ENCODE data around the gene DHX30.

DHX30 gene

DNA sequence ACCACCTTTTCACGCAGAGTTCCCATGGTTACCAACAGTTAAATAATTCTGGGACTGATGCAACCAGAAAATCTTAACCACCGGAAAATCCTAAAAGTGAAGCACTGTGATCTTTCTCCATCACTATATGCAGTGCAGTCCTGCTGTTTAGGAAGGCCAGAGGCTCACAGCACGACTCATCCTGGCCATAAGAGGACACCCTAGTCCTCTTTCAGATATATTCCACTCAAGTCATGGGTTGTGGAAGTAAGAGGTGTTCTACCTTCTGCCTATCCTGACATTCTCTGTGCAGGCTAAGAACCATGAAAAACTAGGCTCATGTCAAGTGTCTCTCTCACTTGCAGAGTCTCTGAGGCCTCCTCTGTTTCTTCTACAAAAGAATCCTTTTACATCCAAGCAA lies 67.2 kb downstream of the DHX30 start:
- TF ChIP-seq, protein P1, sequence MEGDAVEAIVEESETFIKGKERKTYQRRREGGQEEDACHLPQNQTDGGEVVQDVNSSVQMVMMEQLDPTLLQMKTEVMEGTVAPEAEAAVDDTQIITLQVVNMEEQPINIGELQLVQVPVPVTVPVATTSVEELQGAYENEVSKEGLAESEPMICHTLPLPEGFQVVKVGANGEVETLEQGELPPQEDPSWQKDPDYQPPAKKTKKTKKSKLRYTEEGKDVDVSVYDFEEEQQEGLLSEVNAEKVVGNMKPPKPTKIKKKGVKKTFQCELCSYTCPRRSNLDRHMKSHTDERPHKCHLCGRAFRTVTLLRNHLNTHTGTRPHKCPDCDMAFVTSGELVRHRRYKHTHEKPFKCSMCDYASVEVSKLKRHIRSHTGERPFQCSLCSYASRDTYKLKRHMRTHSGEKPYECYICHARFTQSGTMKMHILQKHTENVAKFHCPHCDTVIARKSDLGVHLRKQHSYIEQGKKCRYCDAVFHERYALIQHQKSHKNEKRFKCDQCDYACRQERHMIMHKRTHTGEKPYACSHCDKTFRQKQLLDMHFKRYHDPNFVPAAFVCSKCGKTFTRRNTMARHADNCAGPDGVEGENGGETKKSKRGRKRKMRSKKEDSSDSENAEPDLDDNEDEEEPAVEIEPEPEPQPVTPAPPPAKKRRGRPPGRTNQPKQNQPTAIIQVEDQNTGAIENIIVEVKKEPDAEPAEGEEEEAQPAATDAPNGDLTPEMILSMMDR (conservative IDR thresholded peaks at IDR 0.05), result no peak
- H3K27ac ChIP-seq, result no peak overlapping the region

DNA sequence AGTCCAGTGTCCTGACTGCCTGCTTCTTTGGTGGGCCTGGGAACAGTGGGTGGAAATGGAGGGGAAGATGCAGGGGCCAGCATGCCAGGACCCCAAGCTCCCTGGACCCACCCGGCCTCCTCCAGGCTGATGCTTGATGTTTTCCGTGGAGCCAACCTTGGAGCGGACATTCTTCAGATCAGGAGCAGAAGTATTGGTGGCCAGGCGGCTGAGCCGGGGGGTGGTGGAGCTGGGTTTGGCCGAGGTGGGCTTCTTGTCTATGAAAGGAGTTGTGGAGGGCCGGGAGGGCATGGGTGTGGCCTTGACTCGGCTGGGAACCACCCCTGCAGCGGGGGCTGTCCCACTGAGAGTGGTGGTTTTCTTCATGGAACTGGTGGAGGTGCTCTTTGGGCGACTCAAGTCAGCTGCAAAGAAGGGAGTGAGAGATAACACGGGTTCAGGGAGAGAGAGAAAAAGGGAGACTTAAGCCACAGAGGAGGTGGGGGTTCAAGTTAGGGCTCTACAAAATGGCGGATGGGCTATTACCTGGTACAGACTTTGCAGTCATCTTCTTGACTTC lies 67.8 kb downstream of the DHX30 start:
- TF ChIP-seq, protein P1 (conservative IDR thresholded peaks at IDR 0.05), result no peak
- H3K27ac ChIP-seq, result no peak overlapping the region

DNA sequence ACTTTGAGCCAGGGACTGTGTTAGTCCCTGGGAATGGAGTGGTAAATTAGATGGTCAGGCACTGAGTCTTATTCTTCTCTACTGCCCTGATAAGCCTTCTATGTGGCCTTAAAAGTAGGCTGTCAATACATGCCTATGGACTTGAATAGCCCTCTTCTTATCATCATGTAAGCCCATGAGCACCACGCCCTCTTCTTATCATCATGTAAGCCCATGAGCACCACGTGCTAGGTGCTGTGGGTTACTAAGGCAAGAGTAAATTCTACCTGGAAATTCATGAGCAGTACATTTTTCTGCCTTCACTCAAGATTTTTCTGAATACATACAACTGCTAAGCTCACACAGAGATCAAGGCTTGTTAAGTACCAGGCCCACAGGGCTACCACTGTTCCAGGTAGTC lies 68.5 kb downstream of the DHX30 start:
- TF ChIP-seq, protein P1 (conservative IDR thresholded peaks at IDR 0.05), result no peak
- no peak overlapping the region for H3K27ac ChIP-seq

DNA sequence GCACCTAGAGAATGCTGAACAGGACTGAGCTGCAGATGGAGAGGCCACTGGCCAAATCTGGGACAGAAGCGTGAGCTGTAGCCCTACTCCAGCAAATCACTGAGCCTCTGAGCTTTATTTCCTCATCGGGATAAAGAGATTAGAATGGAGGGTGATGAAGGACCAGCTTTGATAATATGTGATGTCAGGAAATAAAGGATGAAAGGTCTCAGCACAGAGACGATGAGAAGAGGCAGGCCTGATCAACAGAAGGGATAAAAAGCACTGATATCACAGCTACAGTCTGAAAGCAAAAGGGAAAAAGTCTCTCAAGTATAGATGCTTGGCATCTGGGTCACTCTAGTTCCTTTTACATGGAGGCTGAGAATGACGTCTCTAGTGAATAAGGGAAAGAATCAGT lies 70.0 kb downstream of the DHX30 start:
- no peak overlapping the region for H3K27ac ChIP-seq
- TF ChIP-seq, protein P1 (conservative IDR thresholded peaks at IDR 0.05), result no peak

DNA sequence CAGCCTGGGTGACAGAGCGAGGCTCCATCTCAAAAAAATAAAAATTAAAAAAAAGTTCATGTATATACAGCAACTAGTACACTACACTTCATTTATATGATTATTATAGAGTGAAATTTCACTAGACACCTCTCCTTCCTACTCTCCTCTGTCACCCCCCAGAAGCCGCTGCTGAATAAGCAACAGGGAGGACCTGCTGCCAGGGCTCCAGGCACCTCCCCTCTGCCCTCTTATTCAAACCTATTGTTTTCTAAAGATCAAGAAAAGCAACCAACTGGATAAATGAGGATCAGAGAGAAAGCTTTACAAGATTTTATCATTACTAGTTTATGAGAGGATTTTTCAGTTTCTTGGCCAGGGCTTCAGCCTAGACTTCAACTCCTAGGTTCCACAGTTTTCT lies 71.5 kb downstream of the DHX30 start:
- peak overlapping the region; percentile 57 for H3K27ac ChIP-seq
- TF ChIP-seq, protein P1 (conservative IDR thresholded peaks at IDR 0.05), result no peak

DNA sequence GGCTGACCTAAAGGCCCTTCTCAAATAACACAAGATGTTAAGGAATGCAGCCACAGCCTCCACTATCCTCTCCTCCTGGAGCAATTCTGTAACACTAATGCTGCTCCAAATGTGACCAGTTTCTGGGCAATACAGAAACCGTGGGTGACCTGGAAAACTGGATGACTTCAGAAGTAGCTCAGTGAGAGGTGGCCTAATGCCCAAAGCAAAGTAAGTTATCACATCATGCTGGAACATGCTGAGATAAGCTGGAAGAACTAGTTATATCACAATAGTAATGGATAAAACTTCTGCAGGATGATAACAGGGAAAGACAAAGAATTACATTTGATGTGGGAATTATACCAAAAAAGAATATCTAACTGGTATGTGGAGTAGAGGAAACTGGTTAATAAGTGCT lies 72.0 kb downstream of the DHX30 start:
- TF ChIP-seq, protein P1 (conservative IDR thresholded peaks at IDR 0.05), result no peak
- H3K27ac ChIP-seq, result peak overlapping the region; percentile 57

DNA sequence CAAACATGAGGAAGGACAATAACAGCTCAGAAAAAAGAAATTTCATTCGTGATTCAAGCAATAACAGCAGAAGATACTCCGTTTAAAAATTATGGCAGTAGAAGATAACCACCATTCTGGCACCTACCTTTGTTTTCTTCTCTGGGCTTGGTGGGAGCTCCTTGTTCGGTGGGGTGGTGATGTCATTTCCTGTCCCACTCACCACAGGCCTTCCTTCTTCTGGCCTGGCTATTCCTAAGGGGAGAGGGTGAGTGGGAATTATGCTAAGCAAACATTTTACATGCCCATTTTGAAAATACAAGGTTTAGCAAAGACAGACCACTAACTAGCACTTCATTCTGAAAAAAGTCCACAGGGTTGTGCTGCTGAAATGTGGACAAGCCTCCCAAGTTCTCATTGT lies 74.4 kb downstream of the DHX30 start:
- TF ChIP-seq, protein P1 (conservative IDR thresholded peaks at IDR 0.05), result no peak
- peak overlapping the region; percentile 57 for H3K27ac ChIP-seq

Data from VCaP (cell line).